CD4-positive, alpha-beta T cell treated with Interleukin-10 for 1 hour (primary cell): ENCODE measurements around the gene UNCX.

Experiments
- DNase-seq: peaks from one replicate; pipeline ENCODE4 v3.0.0-alpha.2; 2020

Gene UNCX

GRCh38 chr7:1233333-1234048 is 819 bp downstream of the UNCX start:
- no peak for DNase-seq

DNA sequence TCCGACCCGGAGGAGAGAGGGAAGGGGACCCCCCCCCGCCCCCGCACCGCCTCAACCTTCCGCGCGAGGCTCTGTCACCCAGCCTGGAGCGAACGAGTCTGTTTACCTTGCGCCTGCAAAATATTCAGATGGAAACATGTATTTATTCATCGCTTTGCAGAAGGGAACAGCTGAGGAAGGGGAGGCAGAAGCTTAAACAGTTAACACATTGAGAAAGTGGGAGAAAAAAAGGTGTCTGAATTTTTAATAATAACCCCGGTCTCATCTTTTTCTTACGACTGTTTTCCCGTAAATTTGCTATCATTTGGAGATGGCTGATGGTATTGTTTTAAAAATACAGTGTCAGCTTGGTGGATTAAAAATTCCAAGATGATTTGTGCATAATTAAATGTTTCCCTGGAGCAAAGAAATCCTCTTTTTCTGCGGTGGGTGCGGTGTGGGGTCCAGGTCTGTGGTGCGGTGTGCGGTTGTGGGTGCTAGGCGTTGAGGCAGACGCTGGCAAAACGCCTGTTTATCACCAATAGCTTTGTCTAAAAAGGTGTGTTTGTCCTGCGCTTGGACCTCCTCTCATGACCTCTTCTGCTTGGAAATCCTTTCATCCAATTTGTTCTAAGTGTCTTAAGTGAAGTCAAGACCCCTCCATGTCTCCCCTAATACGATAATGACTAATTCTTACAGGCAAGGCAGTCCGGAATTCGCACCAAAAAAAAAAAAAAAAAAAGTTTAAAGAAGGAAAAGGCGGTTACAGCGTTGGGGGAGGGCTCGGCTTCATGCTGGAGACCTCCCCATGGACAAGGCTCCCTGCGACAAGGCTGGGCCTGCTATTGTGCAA is 1.6 kb downstream of the UNCX start:
- DNase-seq = no peak

GRCh38 chr7:1234881-1235500 is 2.3 kb downstream of the UNCX start:
- DNase-seq = no peak

- DNase-seq = no peak
These were observed 2.9 kb downstream of the UNCX start for GRCh38 chr7:1235501-1236131.

- no peak for DNase-seq
These were observed 3.5 kb downstream of the UNCX start for GRCh38 chr7:1236132-1236661.

GRCh38 chr7:1236831-1237701 is 4.4 kb downstream of the UNCX start:
- no peak for DNase-seq

DNA sequence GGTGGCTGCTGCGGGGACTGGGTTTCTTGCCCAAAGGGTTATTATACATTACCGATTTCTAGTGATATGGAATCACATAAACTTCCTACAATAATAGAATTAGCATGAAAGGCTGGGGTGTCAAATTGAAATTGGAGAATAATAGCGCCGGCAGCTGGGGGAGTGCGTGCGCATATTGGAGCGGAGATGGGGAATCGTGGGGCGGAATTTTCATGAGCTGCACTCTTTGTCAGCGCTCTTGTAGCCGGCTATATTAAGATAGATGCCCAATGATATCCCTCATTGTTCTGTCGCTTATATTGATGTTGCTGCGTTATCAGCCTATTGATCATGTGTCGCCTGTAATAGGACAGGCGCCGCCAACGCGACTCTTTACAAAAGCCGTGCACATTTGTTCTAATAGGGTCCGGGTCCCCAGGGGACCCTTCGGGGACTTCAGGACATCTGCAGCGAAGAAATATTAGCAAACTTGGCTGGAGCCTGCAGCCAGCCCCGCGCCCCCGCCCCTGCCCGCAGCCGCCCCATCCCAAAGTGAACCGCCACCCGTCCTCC is 5.1 kb downstream of the UNCX start:
- DNase-seq = no peak

- DNase-seq = no peak
These were observed 5.8 kb downstream of the UNCX start for GRCh38 chr7:1238450-1238882.

GRCh38 chr7:1238931-1239802 is 6.5 kb downstream of the UNCX start:
- DNase-seq = no peak

DNA sequence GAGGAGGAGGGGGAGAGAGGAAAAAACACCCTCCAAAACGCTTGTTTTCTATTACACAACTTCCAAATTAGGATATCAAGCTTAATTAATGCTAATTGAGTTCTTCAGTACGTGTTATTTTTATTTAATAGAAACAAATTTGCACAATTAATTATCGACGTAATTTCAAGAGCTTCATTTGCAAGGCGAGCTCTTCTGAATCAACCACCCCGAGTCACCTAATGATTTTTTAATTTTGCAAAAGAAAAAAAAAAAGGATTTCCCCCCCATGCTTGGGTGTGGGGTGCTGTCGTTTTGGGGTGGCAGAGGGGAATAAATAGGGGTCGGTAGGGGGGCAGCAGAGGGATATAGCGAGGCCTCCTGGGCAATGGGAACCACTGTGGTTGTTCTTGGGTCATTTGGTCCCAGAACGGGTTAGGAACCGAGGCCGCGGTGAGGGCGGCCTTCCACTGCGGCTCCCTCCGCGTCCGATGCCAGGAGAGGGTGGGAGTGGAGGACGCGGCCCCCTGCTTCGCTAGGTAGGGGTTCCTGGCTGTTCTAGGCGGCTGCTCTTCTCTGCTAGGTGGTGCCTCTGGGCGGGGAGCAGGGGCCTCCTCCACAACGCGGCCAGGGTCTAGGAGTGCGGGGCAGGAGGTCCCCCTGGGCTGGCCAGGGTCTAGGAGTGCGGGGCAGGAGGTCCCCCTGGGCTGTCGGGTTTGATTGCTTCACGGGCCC is 7.3 kb downstream of the UNCX start:
- DNase-seq = no peak

DNA sequence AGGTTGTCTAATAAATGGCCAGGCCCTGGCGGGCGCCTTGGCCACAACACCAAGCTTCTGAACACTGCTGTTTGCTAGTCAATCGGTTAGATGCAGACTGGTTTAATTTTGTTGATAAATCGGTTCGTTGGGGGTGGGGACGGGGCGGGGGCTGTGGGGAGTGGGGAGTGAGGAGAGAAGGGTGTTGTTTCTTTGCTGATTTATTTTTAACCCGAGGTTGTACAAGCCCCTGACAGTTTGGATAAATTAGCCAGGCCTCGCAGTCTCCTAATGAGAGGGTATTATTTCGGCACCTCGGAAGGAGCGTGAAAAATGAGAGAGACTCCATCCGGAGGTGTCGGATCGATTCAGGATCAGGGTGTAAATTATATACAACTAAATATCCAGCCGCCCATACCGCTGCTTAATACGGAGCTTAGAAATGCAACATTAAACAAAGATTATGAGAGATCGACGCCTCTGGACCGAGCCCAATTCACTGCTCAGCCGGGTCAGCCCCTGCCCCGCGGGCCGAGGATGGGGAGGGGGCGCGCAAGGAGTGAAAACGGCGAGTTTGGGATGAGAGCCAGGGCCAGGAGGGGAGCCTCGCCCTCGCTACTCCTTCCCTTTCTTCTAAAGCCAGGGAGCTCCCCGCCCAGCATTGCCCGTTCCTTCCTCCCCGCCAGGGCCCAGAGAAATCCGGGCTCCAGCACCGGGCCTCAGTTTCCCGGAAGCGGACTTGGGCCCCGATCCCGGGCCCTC is 8.0 kb downstream of the UNCX start:
- DNase-seq = no peak

- DNase-seq = no peak
These were observed 8.6 kb downstream of the UNCX start for GRCh38 chr7:1241258-1241602.

DNA sequence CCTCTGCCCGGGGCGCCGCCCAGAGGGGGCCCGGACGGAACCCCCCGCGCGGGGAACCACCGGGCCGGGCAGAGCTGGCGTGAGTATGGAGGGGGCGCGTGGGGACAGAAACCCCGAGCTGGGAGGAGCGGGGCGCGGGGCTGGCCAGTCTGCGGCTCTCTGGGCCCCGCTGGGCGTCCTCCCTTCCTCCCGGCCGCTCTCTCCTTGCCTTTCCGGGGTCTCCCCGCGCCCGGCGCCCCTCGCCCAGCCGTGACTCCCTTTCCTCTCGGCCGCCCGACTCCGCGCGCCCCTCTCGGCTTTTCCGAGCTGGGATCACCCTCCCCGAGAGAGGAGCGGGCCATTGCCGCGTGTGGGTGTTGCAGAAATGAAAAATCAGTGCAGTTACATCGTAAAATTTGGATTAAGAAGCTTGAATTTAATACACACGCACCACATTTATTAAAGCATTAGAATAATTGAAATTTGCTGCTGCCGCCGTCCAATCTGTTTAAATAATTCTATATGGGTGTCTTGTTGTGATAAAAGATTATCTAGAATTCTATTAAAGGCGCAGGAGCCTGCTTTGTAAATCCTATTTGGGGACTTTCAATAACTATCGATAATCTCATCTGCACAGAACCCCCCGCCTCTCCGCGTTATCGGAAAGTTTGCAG is 9.1 kb downstream of the UNCX start:
- DNase-seq = no peak

- no peak for DNase-seq
These were observed 9.6 kb downstream of the UNCX start for GRCh38 chr7:1242256-1242605.

DNA sequence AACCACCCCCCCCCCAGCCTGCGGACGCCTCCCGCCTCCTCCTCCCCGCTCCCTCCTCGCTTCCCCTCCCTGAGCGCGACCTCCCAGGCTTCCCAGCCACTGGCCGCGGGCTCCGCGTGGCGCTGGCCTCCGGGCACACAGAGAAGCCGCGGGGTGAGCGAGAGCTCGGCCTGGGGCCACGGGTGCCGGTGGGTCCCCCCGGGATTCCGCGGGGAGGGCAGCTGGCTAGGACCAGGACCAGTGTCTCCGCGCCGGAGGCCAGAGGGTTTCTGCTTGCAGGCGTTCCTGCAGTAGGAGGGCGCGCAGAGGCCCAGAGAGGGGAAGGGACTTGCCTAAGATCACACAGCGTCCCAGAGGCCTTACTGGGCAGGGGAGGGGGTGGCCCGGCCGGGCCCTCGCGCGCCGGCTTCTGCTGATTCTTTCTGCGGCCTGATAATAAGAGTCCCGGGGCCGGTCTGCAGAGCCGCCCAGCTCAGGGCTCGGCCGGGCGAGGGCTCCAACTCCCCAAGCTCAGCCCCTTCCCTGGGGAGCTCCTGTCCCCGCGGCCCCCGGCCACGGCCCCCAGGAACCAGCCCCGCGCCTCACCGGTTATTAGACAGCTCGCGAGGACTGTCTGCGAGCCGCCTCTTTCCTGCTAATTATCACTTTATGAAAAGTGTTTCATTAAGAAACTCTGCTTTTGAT is 10.1 kb downstream of the UNCX start:
- no peak for DNase-seq

- no peak for DNase-seq
These were observed 10.8 kb downstream of the UNCX start for GRCh38 chr7:1243290-1243963.

DNA sequence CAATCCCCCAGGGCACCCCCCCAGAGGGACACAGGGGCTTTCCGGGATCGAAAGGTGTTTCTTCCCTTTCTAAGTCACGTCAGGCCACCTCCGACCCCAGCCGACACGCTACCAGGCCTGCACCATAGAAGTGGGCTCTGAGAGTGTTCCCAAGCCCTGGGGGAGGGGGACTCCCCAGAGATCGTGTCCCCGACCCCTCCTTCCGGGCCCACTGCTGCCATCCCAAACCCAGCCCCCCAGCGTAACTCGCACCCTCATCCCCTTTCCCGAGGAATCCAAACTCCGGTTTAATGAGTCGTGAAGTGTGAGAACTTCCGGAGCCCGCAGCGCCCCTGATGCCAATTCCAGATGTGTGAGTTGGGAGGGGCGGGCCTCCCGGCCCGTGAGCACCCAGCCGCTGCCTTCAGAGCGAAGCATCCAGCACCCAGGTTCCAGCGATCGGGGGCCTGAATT is 11.3 kb downstream of the UNCX start:
- DNase-seq = no peak
